HCT116 (cell line): ENCODE results near the gene IRGQ. TPM values are rescaled to one million over a fixed set of nuclear protein-coding genes. Genes with fewer than 3 reads are reported as not detected.

Experiments
- ATAC-seq: fragments of 200-7000 bp; cut with Tn5 transposase; 2 replicates; pipeline ENCODE4 v1.9.1; 2020; ENCODE audit warnings: mild to moderate bottlenecking, moderate library complexity
- BruUV-seq: library from RNA; stranded (reverse); fragments of 400-500 nt; replicated peaks from 2 replicates; lab custom pipeline; 2021; lab: Mats Ljungman, UMichigan
- CTCF ChIA-PET: fragments of 300-600 bp; sonication (Branson Sonifier 250); formaldehyde crosslinking; loops from one replicate; lab custom pipeline; 2021; ENCODE audit warnings: antibody characterized with exemption; lab: Charles Lee
- POLR2A ChIA-PET: fragments of 300-600, 350-600 bp; sonication (Branson Sonifier 250); formaldehyde crosslinking; loops from one replicate; lab custom pipeline; 2021; ENCODE audit warnings: antibody characterized with exemption; lab: Charles Lee
- RAD21 ChIA-PET, 2 experiments: fragments of 300-600 bp; sonication (Branson Sonifier 250); formaldehyde crosslinking; loops; one replicate each; lab custom pipeline; 2023; ENCODE audit warnings: low total read pairs in 2 of 2; ENCODE audit not compliant: uncharacterized antibody in 2 of 2, unreplicated experiment in 2 of 2, low non-redundant PET in 1 of 2; lab: Charles Lee
- DNase-seq: peaks from one replicate; pipeline ENCODE4 v3.0.0-alpha.2; 2010; ENCODE audit warnings: low read depth, low spot score
- H2AFZ ChIP-seq: fragments of 200-600 bp; shearing (Covaris generic), sonication (generic); 2 replicates; pipeline ENCODE4 v1.6.1; 2017; ENCODE audit warnings: low read depth, mixed run types, mixed read lengths, antibody characterized with exemption, low read length; ENCODE audit not compliant: poor library complexity, severe bottlenecking
- H3K27ac ChIP-seq: 2 replicates; pipeline ENCODE4 v1.5.1; 2012; ENCODE audit warnings: low read depth, low read length
- H3K27me3 ChIP-seq: fragments of 200-600 bp; sonication (generic); 2 replicates; pipeline ENCODE4 v1.6.1; 2016; ENCODE audit warnings: mixed run types, low read length, mixed read lengths; ENCODE audit not compliant: insufficient read depth
- H3K36me3 ChIP-seq, 2 experiments: fragments of 200-500 bp in 1 of 2; fragments of 200-600 bp in 1 of 2; sonication (Bioruptor generic) in 1 of 2; sonication (generic) in 1 of 2; 2 replicates each; pipeline versions ENCODE4 v1.5.1 to v1.6.1; 2014 to 2016; ENCODE audit warnings: low read length in 2 of 2, inconsistent platforms in 1 of 2, mixed read lengths in 1 of 2, mixed run types in 1 of 2; ENCODE audit not compliant: insufficient read depth in 2 of 2, control insufficient read depth in 1 of 2
- H3K4me1 ChIP-seq, 2 experiments: fragments of 200-600 bp in 1 of 2; sonication (generic) in 1 of 2; 2 replicates each; pipeline versions ENCODE4 v1.5.1 to v1.6.1; 2012 to 2017; ENCODE audit warnings: low read length in 2 of 2, inconsistent platforms in 1 of 2, mild to moderate bottlenecking in 1 of 2, mixed read lengths in 1 of 2, mixed run types in 1 of 2, moderate library complexity in 1 of 2; ENCODE audit not compliant: insufficient read depth in 2 of 2, control insufficient read depth in 1 of 2
- H3K4me2 ChIP-seq: fragments of 200-600 bp; sonication (generic); 2 replicates; pipeline ENCODE4 v1.6.1; 2017; ENCODE audit warnings: mixed run types, low read length, mixed read lengths
- H3K4me3 ChIP-seq, 2 experiments: fragments of 200-600 bp in 1 of 2; sonication (generic) in 1 of 2; replicated peaks in 1 of 2; 2 replicates each; pipeline ENCODE4 v1.5.1; 2011 to 2016; ENCODE audit warnings: low read length in 2 of 2, control low read depth in 1 of 2, low read depth in 1 of 2, mild to moderate bottlenecking in 1 of 2, mixed read lengths in 1 of 2, mixed run types in 1 of 2
- H3K79me2 ChIP-seq: fragments of 200-600 bp; sonication (generic); 2 replicates; pipeline ENCODE4 v1.6.1; 2017; ENCODE audit warnings: mild to moderate bottlenecking, mixed run types, low read length, moderate library complexity, mixed read lengths; ENCODE audit not compliant: insufficient read depth
- H3K9ac ChIP-seq: fragments of 200-600 bp; sonication (generic); 2 replicates; pipeline ENCODE4 v1.6.1; 2016; ENCODE audit warnings: low read length, mixed read lengths
- H3K9me2 ChIP-seq: fragments of 200-600 bp; sonication (generic), shearing (Covaris generic); 2 replicates; pipeline ENCODE4 v1.6.1; 2017; ENCODE audit warnings: mixed run types, mild to moderate bottlenecking, moderate library complexity; ENCODE audit not compliant: insufficient read depth
- H3K9me3 ChIP-seq, 2 experiments: fragments of 200-500 bp in 1 of 2; fragments of 200-600 bp in 1 of 2; sonication (Bioruptor generic) in 1 of 2; sonication (generic) in 1 of 2; 2 replicates each; pipeline ENCODE4 v1.6.1; 2014 to 2017; ENCODE audit warnings: low read length in 2 of 2, mixed read lengths in 2 of 2, inconsistent platforms in 1 of 2, low read depth in 1 of 2, mild to moderate bottlenecking in 1 of 2, mixed run types in 1 of 2, moderate library complexity in 1 of 2; ENCODE audit not compliant: control insufficient read depth in 1 of 2, insufficient read depth in 1 of 2
- H4K20me1 ChIP-seq: fragments of 200-600 bp; sonication (generic), shearing (Covaris generic); 2 replicates; pipeline ENCODE4 v1.6.1; 2017; ENCODE audit warnings: mixed run types, mild to moderate bottlenecking, moderate library complexity; ENCODE audit not compliant: insufficient read depth
- CBX3 ChIP-seq: IDR thresholded peaks from 2 replicates; pipeline ENCODE4 v1.6.1; 2012; ENCODE audit warnings: low read depth
- EGR1 ChIP-seq: IDR thresholded peaks from 2 replicates; pipeline ENCODE4 v1.6.1; 2012; ENCODE audit warnings: low read depth
- ELF1 ChIP-seq: IDR thresholded peaks from 2 replicates; pipeline ENCODE4 v1.6.1; 2012; ENCODE audit warnings: low read depth, borderline replicate concordance
- EZH2phosphoT487 ChIP-seq: fragments of 200-600 bp; IDR thresholded peaks from 2 replicates; pipeline ENCODE4 v1.6.1; 2018; ENCODE audit warnings: antibody characterized with exemption, borderline replicate concordance
- FOSL1 ChIP-seq: IDR thresholded peaks from 2 replicates; pipeline ENCODE4 v1.6.1; 2012; ENCODE audit warnings: low read depth
- JUND ChIP-seq: IDR thresholded peaks from 2 replicates; pipeline ENCODE4 v1.6.1; 2012
- POLR2A ChIP-seq: IDR thresholded peaks from 2 replicates; pipeline ENCODE4 v1.7.0; 2011; ENCODE audit warnings: borderline replicate concordance; ENCODE audit not compliant: insufficient read depth, insufficient read length; ENCODE audit errors: extremely low read depth
- POLR2AphosphoS5 ChIP-seq: IDR thresholded peaks from 2 replicates; pipeline ENCODE4 v1.6.1; 2011; ENCODE audit warnings: mild to moderate bottlenecking, low read depth, low read length, moderate library complexity
- RAD21 ChIP-seq: IDR thresholded peaks from 2 replicates; pipeline ENCODE4 v1.6.1; 2012; ENCODE audit warnings: low read depth, mild to moderate bottlenecking
- REST ChIP-seq: IDR thresholded peaks from 2 replicates; pipeline ENCODE4 v1.6.1; 2012; ENCODE audit warnings: low read depth
- TCF7L2 ChIP-seq: IDR thresholded peaks from 2 replicates; pipeline ENCODE4 v1.7.0; 2011; ENCODE audit warnings: borderline replicate concordance, inconsistent platforms; ENCODE audit not compliant: insufficient read depth, insufficient read length; ENCODE audit errors: extremely low read depth
- YY1 ChIP-seq: IDR thresholded peaks from 2 replicates; pipeline ENCODE4 v1.6.1; 2011; ENCODE audit warnings: low read length, low read depth, moderate library complexity, mild to moderate bottlenecking; ENCODE audit not compliant: insufficient replicate concordance; ENCODE audit errors: extremely low read depth
- ZBTB33 ChIP-seq: IDR thresholded peaks from 2 replicates; pipeline ENCODE4 v1.6.1; 2011; ENCODE audit warnings: mild to moderate bottlenecking, low read length, moderate library complexity; ENCODE audit not compliant: insufficient replicate concordance; ENCODE audit errors: extremely low read depth
- ZFX ChIP-seq: fragments of 450-650 bp; IDR thresholded peaks from 2 replicates; pipeline ENCODE4 v1.6.1; 2017
- ZNF274 ChIP-seq: fragments of 200-500 bp; sonication (Bioruptor generic); IDR thresholded peaks from 2 replicates; pipeline ENCODE4 v1.6.1; 2014; ENCODE audit warnings: mild to moderate bottlenecking, low read depth, low read length, inconsistent platforms
- intact Hi-C: fragments of 100-400 bp; cut with micrococcal nuclease; formaldehyde crosslinking; loops from 2 replicates; pipeline ENCODE4 v1.10.0; 2022
- total RNA-seq: library from RNA; stranded (reverse); gene quantifications from one replicate; pipeline ENCODE4 v1.2.1, GENCODE V29; 2021; ENCODE audit not compliant: unreplicated experiment
- TF ChIP-seq, protein P1 (sequence below): IDR thresholded peaks from 2 replicates; pipeline ENCODE4 v1.6.1; 2012
- TF ChIP-seq, protein P2 (sequence below): IDR thresholded peaks from 2 replicates; pipeline ENCODE4 v1.6.1; 2012

The IRGQ gene
- total RNA-seq, 1 experiment from 2014 or later = 14.6 TPM

DNA sequence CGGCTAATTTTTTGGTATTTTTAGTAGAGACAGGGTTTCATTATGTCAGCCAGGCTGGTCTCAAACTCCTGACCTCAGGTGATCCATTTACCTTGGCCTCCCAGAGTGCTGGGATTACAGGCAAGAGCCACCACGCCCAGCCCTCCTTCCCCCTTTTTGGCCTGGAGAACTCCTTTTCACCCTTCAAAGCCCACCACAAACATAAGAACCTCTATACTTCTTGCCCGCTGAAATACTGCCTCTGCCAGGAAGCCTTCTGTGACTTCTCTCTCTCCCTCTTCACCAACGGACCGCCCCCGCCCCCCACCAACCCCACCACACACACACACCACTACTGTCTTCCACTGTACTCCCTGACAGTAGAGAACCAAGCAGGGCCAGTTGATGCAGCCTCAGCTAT is 21.0 kb upstream of the IRGQ start:
- peaks cover 3 to 6% of the 10 kb centered on the region in 2 experiments; a peak in 2 of 4 replicates for H3K36me3 ChIP-seq
- TF ChIP-seq, protein P1, sequence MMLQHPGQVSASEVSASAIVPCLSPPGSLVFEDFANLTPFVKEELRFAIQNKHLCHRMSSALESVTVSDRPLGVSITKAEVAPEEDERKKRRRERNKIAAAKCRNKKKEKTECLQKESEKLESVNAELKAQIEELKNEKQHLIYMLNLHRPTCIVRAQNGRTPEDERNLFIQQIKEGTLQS = no peak
- TF ChIP-seq POLR2A (no peak), ZNF274 (no peak), JUND (no peak), CBX3 (no peak), TCF7L2 (no peak), YY1 (no peak), RAD21 (no peak), ZFX (no peak), FOSL1 (no peak), ZBTB33 (no peak), REST (no peak), ELF1 (no peak), POLR2AphosphoS5 (no peak), EZH2phosphoT487 (no peak), EGR1 (no peak)
- TF ChIP-seq, protein P2, sequence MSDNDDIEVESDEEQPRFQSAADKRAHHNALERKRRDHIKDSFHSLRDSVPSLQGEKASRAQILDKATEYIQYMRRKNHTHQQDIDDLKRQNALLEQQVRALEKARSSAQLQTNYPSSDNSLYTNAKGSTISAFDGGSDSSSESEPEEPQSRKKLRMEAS = no peak
- H2AFZ ChIP-seq = no peak overlapping the region
- BruUV-seq = no TSS peak
- DNase-seq (no peak), ATAC-seq (no peak)
- no peaks in the 10 kb centered on the region for H3K9me3 ChIP-seq
- intact Hi-C loops = no loop called here
- no peak overlapping the region for H3K27ac ChIP-seq
- no peak overlapping the region for H3K4me3 ChIP-seq
- H3K9ac ChIP-seq = no peak overlapping the region
- ChIA-PET CTCF (interaction anchor here (0.7 kb wide), 1 partner anchor 98 kb away, joined by 5 read pairs; no protein-coding TSS in a partner anchor), POLR2A (interaction anchor here (1.0 kb wide), 1 partner anchor 18 kb away, joined by 3 read pairs; no protein-coding TSS in a partner anchor), RAD21 (no interaction called here)
- no peaks in the 10 kb centered on the region for H3K27me3 ChIP-seq
- no peaks in the 10 kb centered on the region for H3K9me2 ChIP-seq
- H3K4me2 ChIP-seq = no peak overlapping the region
- H4K20me1 ChIP-seq = no peaks in the 10 kb centered on the region
- H3K79me2 ChIP-seq = peaks cover 27% of the 10 kb centered on the region
- H3K4me1 ChIP-seq = peaks cover 7 to 22% of the 10 kb centered on the region in 2 experiments; a peak in 3 of 4 replicates
